ENCODE results near the gene SLC28A2.

Gene SLC28A2

GRCh38 chr15:45320581-45321205 is 68.7 kb downstream of the SLC28A2 start:
- DNase-seq, result no peak

- no peak for DNase-seq
These were observed 74.2 kb downstream of the SLC28A2 start for GRCh38 chr15:45326280-45326679.

- peak in 25 of 56 donors; percentile 2 to 70 (median 13) for DNase-seq
These were observed 74.7 kb downstream of the SLC28A2 start for GRCh38 chr15:45326741-45327140.

Measured in nucleus accumbens (tissue), 56 donors.